ENCODE data around the gene MGAT4A.

MGAT4A gene

GRCh38 chr2:98582523-98582922 is 148.4 kb downstream of the MGAT4A start:
- no peaks in the 10 kb centered on the region for H3K4me1 ChIP-seq (ENCODE audit: control insufficient read depth, insufficient read depth, low read length)
- no peak overlapping the region for H3K4me3 ChIP-seq (ENCODE audit: low read depth, low read length)
- H3K27me3 ChIP-seq (ENCODE audit: control insufficient read depth, insufficient read depth, low read length), result no peaks in the 10 kb centered on the region
- H3K9ac ChIP-seq (ENCODE audit: low read length), result no peak overlapping the region
- no peaks in the 10 kb centered on the region for H3K9me3 ChIP-seq (ENCODE audit: control insufficient read depth, insufficient read depth, low read depth, low read length)
- H3K27ac ChIP-seq (ENCODE audit: low read depth, low read length), result no peak overlapping the region
- H3K36me3 ChIP-seq (ENCODE audit: control insufficient read depth, insufficient read depth, low read length), result peaks cover 40% of the 10 kb centered on the region

GRCh38 chr2:98580656-98581284 is 150.2 kb downstream of the MGAT4A start:
- Histone ChIP-seq H3K27ac (ENCODE audit: low read depth, low read length) (no peak overlapping the region), H3K9ac (ENCODE audit: low read length) (no peak overlapping the region), H3K9me3 (ENCODE audit: control insufficient read depth, insufficient read depth, low read depth, low read length) (no peaks in the 10 kb centered on the region), H3K36me3 (ENCODE audit: control insufficient read depth, insufficient read depth, low read length) (peaks cover 50% of the 10 kb centered on the region), H3K27me3 (ENCODE audit: control insufficient read depth, insufficient read depth, low read length) (no peaks in the 10 kb centered on the region), H3K4me1 (ENCODE audit: control insufficient read depth, insufficient read depth, low read length) (no peaks in the 10 kb centered on the region), H3K4me3 (ENCODE audit: low read depth, low read length) (no peak overlapping the region)

GRCh38 chr2:98579926-98580325 is 151.0 kb downstream of the MGAT4A start:
- H3K9me3 ChIP-seq (ENCODE audit: control insufficient read depth, insufficient read depth, low read depth, low read length), result no peaks in the 10 kb centered on the region

GRCh38 chr2:98578231-98578630 is 152.7 kb downstream of the MGAT4A start:
- Histone ChIP-seq H3K9ac (ENCODE audit: low read length) (no peak overlapping the region), H3K4me3 (ENCODE audit: low read depth, low read length) (no peak overlapping the region), H3K9me3 (ENCODE audit: control insufficient read depth, insufficient read depth, low read depth, low read length) (no peaks in the 10 kb centered on the region), H3K27ac (ENCODE audit: low read depth, low read length) (no peak overlapping the region), H3K27me3 (ENCODE audit: control insufficient read depth, insufficient read depth, low read length) (no peaks in the 10 kb centered on the region), H3K4me1 (ENCODE audit: control insufficient read depth, insufficient read depth, low read length) (no peaks in the 10 kb centered on the region), H3K36me3 (ENCODE audit: control insufficient read depth, insufficient read depth, low read length) (peaks cover 60% of the 10 kb centered on the region)

More at GRCh38 chr2:98579926-98580325, 151.0 kb downstream of the MGAT4A start:
- no peak overlapping the region for H3K4me3 ChIP-seq (ENCODE audit: low read depth, low read length)
- no peaks in the 10 kb centered on the region for H3K27me3 ChIP-seq (ENCODE audit: control insufficient read depth, insufficient read depth, low read length)
- peaks cover 55% of the 10 kb centered on the region for H3K36me3 ChIP-seq (ENCODE audit: control insufficient read depth, insufficient read depth, low read length)
- no peaks in the 10 kb centered on the region for H3K4me1 ChIP-seq (ENCODE audit: control insufficient read depth, insufficient read depth, low read length)
- no peak overlapping the region for H3K27ac ChIP-seq (ENCODE audit: low read depth, low read length)
- no peak overlapping the region for H3K9ac ChIP-seq (ENCODE audit: low read length)

- Histone ChIP-seq H3K9ac (ENCODE audit: low read length) (no peak overlapping the region), H3K4me1 (ENCODE audit: control insufficient read depth, insufficient read depth, low read length) (no peaks in the 10 kb centered on the region), H3K36me3 (ENCODE audit: control insufficient read depth, insufficient read depth, low read length) (peaks cover 63% of the 10 kb centered on the region), H3K4me3 (ENCODE audit: low read depth, low read length) (no peak overlapping the region), H3K9me3 (ENCODE audit: control insufficient read depth, insufficient read depth, low read depth, low read length) (no peaks in the 10 kb centered on the region), H3K27me3 (ENCODE audit: control insufficient read depth, insufficient read depth, low read length) (no peaks in the 10 kb centered on the region), H3K27ac (ENCODE audit: low read depth, low read length) (no peak overlapping the region)
Observed at GRCh38 chr2:98577313-98577712, 153.6 kb downstream of the MGAT4A start.

- peaks cover 63% of the 10 kb centered on the region for H3K36me3 ChIP-seq (ENCODE audit: control insufficient read depth, insufficient read depth, low read length)
- H3K27me3 ChIP-seq (ENCODE audit: control insufficient read depth, insufficient read depth, low read length), result no peaks in the 10 kb centered on the region
- H3K4me3 ChIP-seq (ENCODE audit: low read depth, low read length), result no peak overlapping the region
- H3K9ac ChIP-seq (ENCODE audit: low read length), result no peak overlapping the region
- no peaks in the 10 kb centered on the region for H3K4me1 ChIP-seq (ENCODE audit: control insufficient read depth, insufficient read depth, low read length)
- H3K27ac ChIP-seq (ENCODE audit: low read depth, low read length), result no peak overlapping the region
- H3K9me3 ChIP-seq (ENCODE audit: control insufficient read depth, insufficient read depth, low read depth, low read length), result no peaks in the 10 kb centered on the region
Observed at GRCh38 chr2:98576666-98577312, 154.1 kb downstream of the MGAT4A start.

- Histone ChIP-seq H3K27me3 (ENCODE audit: control insufficient read depth, insufficient read depth, low read length) (no peaks in the 10 kb centered on the region), H3K4me1 (ENCODE audit: control insufficient read depth, insufficient read depth, low read length) (no peaks in the 10 kb centered on the region), H3K4me3 (ENCODE audit: low read depth, low read length) (no peak overlapping the region), H3K9me3 (ENCODE audit: control insufficient read depth, insufficient read depth, low read depth, low read length) (no peaks in the 10 kb centered on the region), H3K9ac (ENCODE audit: low read length) (no peak overlapping the region), H3K36me3 (ENCODE audit: control insufficient read depth, insufficient read depth, low read length) (peaks cover 86% of the 10 kb centered on the region), H3K27ac (ENCODE audit: low read depth, low read length) (no peak overlapping the region)
Observed at GRCh38 chr2:98573426-98573825, 157.5 kb downstream of the MGAT4A start.

- Histone ChIP-seq H3K27ac (ENCODE audit: low read depth, low read length) (no peak overlapping the region), H3K9ac (ENCODE audit: low read length) (no peak overlapping the region), H3K9me3 (ENCODE audit: control insufficient read depth, insufficient read depth, low read depth, low read length) (no peaks in the 10 kb centered on the region), H3K27me3 (ENCODE audit: control insufficient read depth, insufficient read depth, low read length) (no peaks in the 10 kb centered on the region), H3K36me3 (ENCODE audit: control insufficient read depth, insufficient read depth, low read length) (peaks cover 86% of the 10 kb centered on the region), H3K4me3 (ENCODE audit: low read depth, low read length) (no peak overlapping the region), H3K4me1 (ENCODE audit: control insufficient read depth, insufficient read depth, low read length) (no peaks in the 10 kb centered on the region)
Observed at GRCh38 chr2:98572676-98573075, 158.3 kb downstream of the MGAT4A start.

- no peaks in the 10 kb centered on the region for H3K27me3 ChIP-seq (ENCODE audit: control insufficient read depth, insufficient read depth, low read length)
- H3K4me3 ChIP-seq (ENCODE audit: low read depth, low read length), result no peak overlapping the region
- no peak overlapping the region for H3K9ac ChIP-seq (ENCODE audit: low read length)
- peaks cover 84% of the 10 kb centered on the region for H3K36me3 ChIP-seq (ENCODE audit: control insufficient read depth, insufficient read depth, low read length)
- H3K27ac ChIP-seq (ENCODE audit: low read depth, low read length), result no peak overlapping the region
- no peaks in the 10 kb centered on the region for H3K4me1 ChIP-seq (ENCODE audit: control insufficient read depth, insufficient read depth, low read length)
- no peaks in the 10 kb centered on the region for H3K9me3 ChIP-seq (ENCODE audit: control insufficient read depth, insufficient read depth, low read depth, low read length)
Observed at GRCh38 chr2:98572211-98572610, 158.7 kb downstream of the MGAT4A start.

- Histone ChIP-seq H3K27ac (ENCODE audit: low read depth, low read length) (no peak overlapping the region), H3K4me1 (ENCODE audit: control insufficient read depth, insufficient read depth, low read length) (no peaks in the 10 kb centered on the region), H3K4me3 (ENCODE audit: low read depth, low read length) (no peak overlapping the region), H3K36me3 (ENCODE audit: control insufficient read depth, insufficient read depth, low read length) (peaks cover 83% of the 10 kb centered on the region), H3K9ac (ENCODE audit: low read length) (no peak overlapping the region), H3K27me3 (ENCODE audit: control insufficient read depth, insufficient read depth, low read length) (no peaks in the 10 kb centered on the region), H3K9me3 (ENCODE audit: control insufficient read depth, insufficient read depth, low read depth, low read length) (no peaks in the 10 kb centered on the region)
Observed at GRCh38 chr2:98571796-98572195, 159.1 kb downstream of the MGAT4A start.

- Histone ChIP-seq H3K9me3 (ENCODE audit: control insufficient read depth, insufficient read depth, low read depth, low read length) (no peaks in the 10 kb centered on the region), H3K4me1 (ENCODE audit: control insufficient read depth, insufficient read depth, low read length) (no peaks in the 10 kb centered on the region), H3K27me3 (ENCODE audit: control insufficient read depth, insufficient read depth, low read length) (no peaks in the 10 kb centered on the region), H3K36me3 (ENCODE audit: control insufficient read depth, insufficient read depth, low read length) (peaks cover 83% of the 10 kb centered on the region), H3K27ac (ENCODE audit: low read depth, low read length) (no peak overlapping the region), H3K9ac (ENCODE audit: low read length) (no peak overlapping the region), H3K4me3 (ENCODE audit: low read depth, low read length) (no peak overlapping the region)
Observed at GRCh38 chr2:98571121-98571701, 159.7 kb downstream of the MGAT4A start.

Data from HUES6 (cell line).